ENCODE measurements around the gene ZBTB2. TPM values are rescaled to one million over a fixed set of nuclear protein-coding genes. Genes with fewer than 3 reads are reported as not detected.

Gene ZBTB2
- total RNA-seq, 3 donors from 2014 or later = 9.9 to 20.5 (median 15.1) TPM

GRCh38 chr6:151375833-151376232, 15.5 kb downstream of the ZBTB2 start:
- no peaks in the 10 kb centered on the region for H3K36me3 ChIP-seq
- intact Hi-C loops (cut with DNase I; ENCODE audit: low total_unique reads) = no loop called here
- no peak overlapping the region for H3K4me3 ChIP-seq
- DNase-seq (ENCODE audit: low spot score in 2 of 2) = no peak
- H3K27ac ChIP-seq = no peak overlapping the region
- H3K9me3 ChIP-seq = no peaks in the 10 kb centered on the region
- no peaks in the 10 kb centered on the region for H3K4me1 ChIP-seq
- H3K27me3 ChIP-seq = no peaks in the 10 kb centered on the region
- TF ChIP-seq POLR2AphosphoS5 (IDR thresholded peaks at IDR 0.05) (no peak), CTCF (IDR thresholded peaks at IDR 0.05) (no peak), POLR2A (IDR thresholded peaks at IDR 0.05) (no peak)

- TF ChIP-seq POLR2AphosphoS5 (IDR thresholded peaks at IDR 0.05) (no peak), CTCF (IDR thresholded peaks at IDR 0.05) (no peak), POLR2A (IDR thresholded peaks at IDR 0.05) (no peak)
- intact Hi-C loops (cut with DNase I; ENCODE audit: low total_unique reads) = no loop called here
- H3K36me3 ChIP-seq = no peaks in the 10 kb centered on the region
- H3K9me3 ChIP-seq = no peaks in the 10 kb centered on the region
- H3K27me3 ChIP-seq = no peaks in the 10 kb centered on the region
- no peak for DNase-seq (ENCODE audit: low spot score in 2 of 2)
- H3K27ac ChIP-seq = peak overlapping the region in 1 of 2 donors; percentile 49
- no peak overlapping the region for H3K4me3 ChIP-seq
- H3K4me1 ChIP-seq = no peaks in the 10 kb centered on the region
Measured at GRCh38 chr6:151374036-151374683, 17.2 kb downstream of the ZBTB2 start.

GRCh38 chr6:151372164-151372563, 19.2 kb downstream of the ZBTB2 start:
- no peak for DNase-seq (ENCODE audit: low spot score in 2 of 2)
- intact Hi-C loops (cut with DNase I; ENCODE audit: low total_unique reads) = no loop called here
- Histone ChIP-seq H3K27me3 (no peaks in the 10 kb centered on the region), H3K27ac (no peak overlapping the region), H3K36me3 (no peaks in the 10 kb centered on the region), H3K4me3 (no peak overlapping the region), H3K9me3 (no peaks in the 10 kb centered on the region), H3K4me1 (no peaks in the 10 kb centered on the region)
- TF ChIP-seq POLR2AphosphoS5 (IDR thresholded peaks at IDR 0.05) (no peak), POLR2A (IDR thresholded peaks at IDR 0.05) (no peak), CTCF (IDR thresholded peaks at IDR 0.05) (no peak)

GRCh38 chr6:151370509-151371078, 20.8 kb downstream of the ZBTB2 start:
- TF ChIP-seq POLR2A (IDR thresholded peaks at IDR 0.05) (no peak), POLR2AphosphoS5 (IDR thresholded peaks at IDR 0.05) (no peak), CTCF (IDR thresholded peaks at IDR 0.05) (no peak)
- DNase-seq (ENCODE audit: low spot score in 2 of 2) = no peak
- no peaks in the 10 kb centered on the region for H3K9me3 ChIP-seq
- no peak overlapping the region for H3K4me3 ChIP-seq
- H3K36me3 ChIP-seq = no peaks in the 10 kb centered on the region
- H3K4me1 ChIP-seq = no peaks in the 10 kb centered on the region
- no peak overlapping the region for H3K27ac ChIP-seq
- intact Hi-C loops (cut with DNase I; ENCODE audit: low total_unique reads) = no loop called here
- no peaks in the 10 kb centered on the region for H3K27me3 ChIP-seq

- Histone ChIP-seq H3K4me1 (no peaks in the 10 kb centered on the region), H3K9me3 (no peaks in the 10 kb centered on the region), H3K27ac (no peak overlapping the region), H3K36me3 (no peaks in the 10 kb centered on the region), H3K4me3 (no peak overlapping the region), H3K27me3 (no peaks in the 10 kb centered on the region)
- DNase-seq (ENCODE audit: low spot score in 2 of 2) = no peak
- intact Hi-C loops (cut with DNase I; ENCODE audit: low total_unique reads) = no loop called here
- no peak for TF ChIP-seq POLR2A (IDR thresholded peaks at IDR 0.05)
- TF ChIP-seq POLR2AphosphoS5 (IDR thresholded peaks at IDR 0.05) = no peak
- no peak for TF ChIP-seq CTCF (IDR thresholded peaks at IDR 0.05)
Measured at GRCh38 chr6:151365233-151365632, 26.1 kb downstream of the ZBTB2 start.
